Immature natural killer cell (primary cell): ENCODE results near the gene EMILIN2. TPM values are rescaled to one million over a fixed set of nuclear protein-coding genes. Genes with fewer than 3 reads are reported as not detected.
"Not testable (repeated sequence)": the region's sequence is repeated elsewhere in the genome, so short reads cannot be mapped to it uniquely, and the experiment has no call there.

Source experiments
- DNase-seq, 3 donors: peaks; one replicate each; pipeline ENCODE4 v3.0.0; 2022; ENCODE audit warnings: mixed read lengths in 1 of 3
- H3K27ac Mint-ChIP-seq, 6 donors: one replicate each; pipeline ENCODE4 v1.8.0; 2020; ENCODE audit warnings: mixed read lengths in 6 of 6, mild to moderate bottlenecking in 5 of 6, inconsistent platforms in 4 of 6, moderate library complexity in 3 of 6
- H3K27me3 Mint-ChIP-seq, 3 donors: one replicate each; pipeline ENCODE4 v1.8.0; 2020 to 2021; ENCODE audit warnings: low read depth in 3 of 3, mild to moderate bottlenecking in 3 of 3, mixed read lengths in 3 of 3, moderate library complexity in 3 of 3, inconsistent platforms in 1 of 3
- H3K36me3 Mint-ChIP-seq, 3 donors: one replicate each; pipeline ENCODE4 v1.8.0; 2020; ENCODE audit warnings: mixed read lengths in 3 of 3, inconsistent platforms in 2 of 3, mild to moderate bottlenecking in 2 of 3
- H3K4me1 Mint-ChIP-seq, 2 donors: one replicate each; pipeline ENCODE4 v1.8.0; 2020; ENCODE audit warnings: inconsistent platforms in 2 of 2, mild to moderate bottlenecking in 2 of 2, mixed read lengths in 2 of 2, moderate library complexity in 1 of 2
- H3K4me3 Mint-ChIP-seq, 5 donors: one replicate each; pipeline ENCODE4 v1.8.0; 2020; ENCODE audit warnings: mild to moderate bottlenecking in 5 of 5, mixed read lengths in 5 of 5, inconsistent platforms in 3 of 5, moderate library complexity in 3 of 5
- H3K9me3 Mint-ChIP-seq, 6 donors: one replicate each; pipeline ENCODE4 v1.8.0; 2020; ENCODE audit warnings: mild to moderate bottlenecking in 6 of 6, mixed read lengths in 6 of 6, inconsistent platforms in 4 of 6, moderate library complexity in 3 of 6
- polyA plus RNA-seq, 3 donors: library from polyadenylated mRNA; unstranded; fragments of 300-500 nt; fragmentation: Illumina TruSeq; gene quantifications; one replicate each; pipeline ENCODE4 v1.2.3, GENCODE V29; 2021

Gene EMILIN2
- polyA plus RNA-seq, 3 donors from 2014 or later: 3.4 to 9.3 (median 4.4) TPM

DNA sequence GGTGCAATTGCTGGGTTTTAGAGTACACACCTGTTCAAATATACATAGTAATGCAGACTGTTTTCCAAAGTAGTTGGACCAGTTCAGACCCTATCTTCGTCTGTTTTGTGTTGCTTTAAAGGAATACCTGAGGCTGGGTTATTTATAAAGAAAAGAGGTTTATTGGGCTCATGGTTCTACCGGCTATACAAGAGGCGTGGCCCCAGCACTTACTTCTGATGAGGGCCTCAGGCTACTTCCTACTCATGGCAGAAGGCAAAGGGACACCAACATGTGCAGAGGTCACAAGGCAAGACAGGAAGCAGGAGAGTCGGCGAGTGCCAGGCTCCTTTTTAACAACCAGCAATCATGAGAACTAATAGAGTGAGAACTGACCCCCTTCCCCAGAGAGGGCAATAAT, 21.9 kb upstream of the EMILIN2 start:
- peaks cover 0 to 3% (median 0%) of the 10 kb centered on the region in 3 donors for H3K27me3 Mint-ChIP-seq
- no peak overlapping the region for H3K4me3 Mint-ChIP-seq
- peaks cover 0 to 4% (median 0%) of the 10 kb centered on the region in 3 donors for H3K36me3 Mint-ChIP-seq
- H3K4me1 Mint-ChIP-seq: no peaks in the 10 kb centered on the region
- peaks cover 0 to 2% (median 0%) of the 10 kb centered on the region in 6 donors for H3K9me3 Mint-ChIP-seq
- DNase-seq: no peak
- H3K27ac Mint-ChIP-seq: no peak overlapping the region

DNA sequence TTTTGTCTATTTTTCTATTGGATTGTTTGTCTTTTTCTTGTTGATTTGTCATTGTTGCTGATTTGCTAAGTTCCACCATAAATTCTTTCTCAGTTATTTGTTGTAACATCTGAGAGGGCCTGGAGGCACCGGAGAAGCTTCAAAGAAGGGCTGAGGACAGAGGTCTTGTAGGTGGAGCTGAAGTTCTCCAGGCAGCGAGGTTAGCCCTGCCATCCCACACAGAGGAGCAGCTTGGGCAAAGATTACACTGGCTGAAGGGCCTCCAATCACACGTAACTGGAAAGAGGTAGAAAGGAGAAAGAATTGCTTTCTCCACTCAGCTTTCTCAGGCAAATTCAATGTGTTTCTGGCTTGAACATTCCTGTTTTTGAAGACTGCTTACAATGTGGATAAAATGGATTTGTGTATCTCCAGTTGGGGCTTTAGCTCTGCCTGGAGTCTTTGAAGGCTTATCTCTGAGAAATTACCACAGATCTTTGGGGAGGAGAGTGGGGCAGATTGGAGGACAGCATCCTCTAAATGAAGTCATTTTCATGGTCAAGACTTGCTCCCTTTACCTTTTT, 21.1 kb upstream of the EMILIN2 start:
- no peak for DNase-seq
- no peak overlapping the region for H3K4me3 Mint-ChIP-seq
- H3K27ac Mint-ChIP-seq: no peak overlapping the region
- peaks cover 0 to 4% (median 0%) of the 10 kb centered on the region in 3 donors for H3K36me3 Mint-ChIP-seq
- peaks cover 0 to 3% (median 0%) of the 10 kb centered on the region in 3 donors for H3K27me3 Mint-ChIP-seq
- H3K4me1 Mint-ChIP-seq: no peaks in the 10 kb centered on the region
- peaks cover 0 to 2% (median 0%) of the 10 kb centered on the region in 6 donors for H3K9me3 Mint-ChIP-seq

DNA sequence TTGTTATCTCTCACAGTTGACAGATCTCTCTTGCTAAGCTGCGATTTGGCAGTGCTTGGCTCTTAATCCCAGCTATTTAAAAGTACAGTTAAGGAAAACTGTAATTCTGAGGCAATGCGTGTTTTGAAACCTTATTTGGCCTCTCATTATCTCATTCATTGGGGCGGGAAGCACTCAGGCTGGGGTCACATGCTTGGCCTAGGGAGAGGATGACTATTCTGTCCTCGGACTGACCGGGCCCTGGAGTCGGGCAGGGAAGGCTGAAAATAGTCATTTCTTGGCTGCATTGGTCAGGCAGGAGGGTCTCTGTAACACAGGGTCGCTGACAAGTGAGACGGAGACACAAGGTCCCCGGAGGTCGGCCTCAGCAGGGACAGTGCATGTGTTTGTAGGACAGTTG, 20.2 kb upstream of the EMILIN2 start:
- Mint-ChIP-seq H3K36me3 (peaks cover 0 to 4% (median 0%) of the 10 kb centered on the region in 3 donors), H3K9me3 (peaks cover 0 to 2% (median 0%) of the 10 kb centered on the region in 6 donors), H3K27me3 (peaks cover 0 to 3% (median 3%) of the 10 kb centered on the region in 3 donors), H3K27ac (no peak overlapping the region), H3K4me1 (no peaks in the 10 kb centered on the region), H3K4me3 (no peak overlapping the region)
- DNase-seq: no peak

DNA sequence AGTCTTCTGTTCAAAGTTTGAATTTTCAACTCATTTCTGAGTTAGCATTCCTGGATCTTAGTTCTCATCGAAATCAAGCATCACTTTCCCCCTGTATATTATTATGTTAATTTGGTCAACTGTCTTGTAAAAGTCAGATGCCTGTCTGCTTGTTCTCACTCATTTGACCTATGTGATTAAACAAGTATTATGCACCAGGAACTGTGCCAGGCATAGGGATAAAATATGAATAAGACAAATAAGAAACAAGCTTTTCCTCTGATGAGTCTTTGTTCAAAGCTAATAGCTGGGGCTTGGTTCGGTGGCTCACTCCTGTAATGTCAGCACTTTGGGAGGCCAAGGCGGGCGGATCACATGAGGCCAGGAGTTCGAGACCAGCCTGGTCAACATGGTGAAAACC, 19.7 kb upstream of the EMILIN2 start:
- no peak overlapping the region for H3K4me3 Mint-ChIP-seq
- H3K27me3 Mint-ChIP-seq: peaks cover 0 to 3% (median 3%) of the 10 kb centered on the region in 3 donors
- peaks cover 0 to 4% (median 0%) of the 10 kb centered on the region in 3 donors for H3K36me3 Mint-ChIP-seq
- H3K4me1 Mint-ChIP-seq: no peaks in the 10 kb centered on the region
- peaks cover 0 to 2% (median 0%) of the 10 kb centered on the region in 6 donors for H3K9me3 Mint-ChIP-seq
- no peak overlapping the region for H3K27ac Mint-ChIP-seq
- DNase-seq: no peak

DNA sequence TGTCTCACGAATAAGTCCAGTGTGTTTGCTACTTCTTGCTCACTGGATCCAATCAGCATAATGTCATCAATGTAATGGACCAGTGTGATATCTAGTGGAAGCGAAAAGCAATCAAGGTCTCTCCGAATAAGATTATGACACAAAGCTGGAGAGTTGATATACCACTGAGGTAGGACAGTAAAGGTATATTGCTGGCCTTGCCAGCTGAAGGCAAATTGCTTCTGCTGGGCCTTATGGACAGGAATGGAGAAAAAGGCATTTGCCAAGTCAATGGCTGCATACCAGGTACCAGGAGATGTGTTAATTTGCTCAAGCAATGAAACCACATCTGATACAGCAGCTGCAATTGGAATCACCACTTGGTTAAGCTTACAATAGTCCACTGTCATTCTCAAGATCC, 10.7 kb upstream of the EMILIN2 start:
- not testable (repeated sequence) for H3K9me3 Mint-ChIP-seq, DNase-seq, H3K36me3 Mint-ChIP-seq, H3K27ac Mint-ChIP-seq, H3K27me3 Mint-ChIP-seq, H3K4me3 Mint-ChIP-seq, H3K4me1 Mint-ChIP-seq

DNA sequence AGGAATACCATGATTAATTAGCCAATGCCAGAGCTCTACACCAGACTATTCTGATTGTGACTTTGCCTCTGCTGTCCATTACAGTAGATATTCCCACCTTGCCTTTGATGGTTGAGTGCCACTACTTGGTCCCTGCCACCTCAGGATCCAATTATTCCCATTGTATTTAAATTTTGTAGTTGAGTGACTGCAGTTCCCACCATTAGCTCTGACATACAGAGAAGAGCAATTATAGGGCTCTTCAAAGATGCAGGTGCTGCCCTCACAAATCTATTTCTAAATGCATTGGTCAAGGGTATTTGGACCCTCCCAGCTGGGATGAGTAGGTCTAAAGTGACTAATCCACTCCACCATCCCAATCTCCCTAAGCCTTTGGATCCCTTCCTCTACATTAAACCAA, 9.5 kb upstream of the EMILIN2 start:
- not testable (repeated sequence) for H3K36me3 Mint-ChIP-seq, DNase-seq, H3K27ac Mint-ChIP-seq, H3K27me3 Mint-ChIP-seq, H3K9me3 Mint-ChIP-seq, H3K4me3 Mint-ChIP-seq, H3K4me1 Mint-ChIP-seq

DNA sequence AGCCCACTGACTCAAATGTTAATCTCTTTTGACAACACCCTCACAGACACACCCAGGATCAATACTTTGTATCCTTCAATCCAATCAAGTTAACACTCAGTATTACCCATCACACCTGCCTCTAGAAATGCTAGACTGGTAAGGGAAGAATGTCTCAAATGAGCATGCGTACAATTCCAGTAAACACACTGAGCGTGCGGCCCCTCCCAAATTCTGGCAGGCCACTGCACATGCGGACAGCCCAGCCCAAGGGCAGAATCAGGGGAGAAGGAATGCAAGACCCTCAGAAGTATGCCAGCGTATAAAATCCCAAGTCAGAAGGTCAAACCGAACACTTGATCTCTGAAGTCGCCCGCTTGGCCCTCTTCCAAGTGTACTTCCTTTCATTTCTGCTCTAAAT, 7.6 kb upstream of the EMILIN2 start:
- Mint-ChIP-seq H3K36me3 (no peaks in the 10 kb centered on the region), H3K4me1 (no peaks in the 10 kb centered on the region)
- DNase-seq: no peak

DNA sequence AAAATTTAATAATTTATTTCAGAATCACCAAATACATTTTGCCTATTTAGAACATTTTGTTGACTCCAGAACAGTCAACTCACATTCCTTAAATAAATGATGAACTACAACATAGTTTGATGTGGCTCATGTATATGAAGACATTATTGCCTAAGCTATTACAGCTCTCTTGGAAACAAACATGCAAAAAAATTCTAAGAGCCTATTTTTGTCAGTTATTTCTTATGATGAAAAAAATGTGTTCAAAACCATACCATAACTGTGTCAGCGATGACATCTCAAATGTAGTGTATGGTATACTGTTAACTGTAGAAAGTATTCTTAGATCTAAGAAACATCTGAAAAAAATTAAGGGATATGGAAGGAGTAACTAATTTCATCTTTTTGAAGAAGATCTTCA, 6.3 kb upstream of the EMILIN2 start:
- peaks cover 0 to 10% (median 1%) of the 10 kb centered on the region in 6 donors for H3K9me3 Mint-ChIP-seq
- no peaks in the 10 kb centered on the region for H3K4me1 Mint-ChIP-seq
- H3K4me3 Mint-ChIP-seq: no peak overlapping the region
- no peaks in the 10 kb centered on the region for H3K36me3 Mint-ChIP-seq
- H3K27me3 Mint-ChIP-seq: peaks cover 0 to 6% (median 2%) of the 10 kb centered on the region in 3 donors
- DNase-seq: no peak
- no peak overlapping the region for H3K27ac Mint-ChIP-seq

More for the DNA sequence above, 7.6 kb upstream of the EMILIN2 start:
- Mint-ChIP-seq H3K9me3 (peaks cover 0 to 10% (median 1%) of the 10 kb centered on the region in 6 donors), H3K27me3 (peaks cover 0 to 6% (median 2%) of the 10 kb centered on the region in 3 donors), H3K27ac (no peak overlapping the region), H3K4me3 (no peak overlapping the region)

DNA sequence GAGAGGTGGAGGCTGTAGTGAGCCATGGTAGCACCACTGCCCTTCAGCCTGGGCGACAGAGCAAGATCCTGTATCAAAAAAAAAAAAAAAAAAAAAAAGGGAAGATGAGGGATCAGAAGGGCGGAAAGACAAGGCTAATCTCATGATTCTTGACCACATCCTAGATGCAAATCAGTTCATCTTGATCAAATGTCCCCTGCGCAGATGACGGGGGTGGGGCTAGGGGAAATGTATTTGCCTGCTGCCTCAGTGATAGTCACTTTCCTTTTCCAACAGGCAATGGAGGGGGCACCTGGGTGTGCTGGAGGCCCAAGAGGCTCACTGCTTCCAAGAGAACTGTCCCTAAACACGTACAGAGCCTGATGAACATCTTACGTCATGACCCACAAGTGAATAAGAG, 3.7 kb upstream of the EMILIN2 start:
- no peak for DNase-seq
- Mint-ChIP-seq H3K27me3 (peaks cover under 1 to 13% (median 8%) of the 10 kb centered on the region in 3 donors), H3K4me1 (peaks cover 14 to 16% of the 10 kb centered on the region in 2 donors), H3K36me3 (no peaks in the 10 kb centered on the region), H3K4me3 (no peak overlapping the region), H3K9me3 (peaks cover 0 to 3% (median 0%) of the 10 kb centered on the region in 6 donors), H3K27ac (no peak overlapping the region)

DNA sequence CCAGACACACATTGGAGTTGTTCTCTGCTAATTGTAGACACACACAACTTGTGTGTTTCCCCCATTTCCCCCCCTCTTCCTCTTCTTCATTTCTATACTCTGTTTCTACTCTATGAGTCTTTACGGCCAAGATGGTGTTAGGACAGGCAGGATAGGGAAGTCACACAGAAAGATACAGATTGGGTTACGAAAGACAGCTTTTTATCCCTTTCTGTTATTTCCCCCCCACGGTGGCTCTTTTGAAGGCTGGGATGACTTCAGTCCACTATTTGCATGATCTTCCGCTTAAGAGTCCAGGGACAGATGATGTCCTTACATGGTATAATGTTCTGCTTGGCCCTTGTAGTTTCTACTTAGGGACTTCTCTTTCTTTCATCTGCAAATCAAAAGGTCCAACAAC, 1.6 kb upstream of the EMILIN2 start:
- H3K4me3 Mint-ChIP-seq: peak overlapping the region in 1 of 5 donors; percentile 23
- no peaks in the 10 kb centered on the region for H3K9me3 Mint-ChIP-seq
- no peak for DNase-seq
- H3K27me3 Mint-ChIP-seq: peaks cover 8 to 28% (median 8%) of the 10 kb centered on the region in 3 donors
- peaks cover 22 to 23% of the 10 kb centered on the region in 2 donors for H3K4me1 Mint-ChIP-seq
- H3K27ac Mint-ChIP-seq: no peak overlapping the region
- H3K36me3 Mint-ChIP-seq: no peaks in the 10 kb centered on the region

DNA sequence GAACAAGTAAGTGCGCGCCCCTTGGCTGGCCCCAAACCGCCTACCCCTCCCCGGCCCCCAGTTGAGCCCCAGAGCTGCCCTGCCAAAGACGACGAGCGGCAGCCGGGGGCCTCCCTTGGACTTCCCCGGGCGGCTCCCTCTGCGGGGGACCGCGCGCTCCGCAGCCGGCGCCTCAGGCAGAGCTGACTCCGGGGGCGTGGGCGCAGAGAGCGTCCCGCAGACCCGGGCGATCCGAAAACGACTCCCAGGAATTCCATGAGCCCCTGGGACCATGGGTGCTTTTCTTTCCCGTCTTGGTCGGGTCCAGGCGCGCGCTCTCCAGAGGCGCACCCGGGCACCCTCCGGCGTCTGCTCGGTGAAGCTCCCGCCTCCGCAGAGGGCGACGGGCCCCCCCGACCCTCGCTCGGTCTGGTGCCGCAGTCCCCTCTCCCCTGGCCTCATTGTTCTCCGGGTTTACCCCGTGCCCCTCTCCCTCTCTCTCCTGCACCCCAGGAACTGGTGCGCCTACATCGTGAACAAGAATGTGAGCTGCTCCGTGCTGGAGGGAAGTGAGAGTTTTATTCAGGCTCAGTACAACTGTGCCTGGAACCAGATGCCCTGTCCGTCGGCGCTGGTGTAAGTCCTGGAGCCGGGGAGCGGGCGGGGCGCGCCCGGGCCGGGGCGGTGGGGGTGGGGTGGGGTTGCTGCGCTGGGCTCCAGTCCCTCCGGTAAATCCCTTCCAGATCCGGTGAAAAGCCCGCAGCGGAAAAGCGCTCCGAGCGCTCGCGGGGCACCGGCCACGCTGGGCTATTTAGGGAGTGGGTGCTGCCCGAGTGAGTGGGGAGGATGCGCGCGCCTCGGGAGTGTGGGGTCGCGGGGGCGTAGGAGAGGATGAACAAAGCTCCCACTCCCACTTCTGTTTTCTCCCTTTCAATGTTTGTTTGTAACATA, 776 bp downstream of the EMILIN2 start:
- H3K4me1 Mint-ChIP-seq: peaks cover 22 to 23% of the 10 kb centered on the region in 2 donors
- no peaks in the 10 kb centered on the region for H3K9me3 Mint-ChIP-seq
- peak in 1 of 3 donors; percentile 4 for DNase-seq
- H3K36me3 Mint-ChIP-seq: peaks cover 0 to 5% (median 4%) of the 10 kb centered on the region in 3 donors
- peak overlapping the region; percentile 77 to 86 (median 83) for H3K4me3 Mint-ChIP-seq
- peaks cover 8 to 31% (median 8%) of the 10 kb centered on the region in 3 donors for H3K27me3 Mint-ChIP-seq
- peak overlapping the region in 1 of 6 donors; percentile 28 for H3K27ac Mint-ChIP-seq

DNA sequence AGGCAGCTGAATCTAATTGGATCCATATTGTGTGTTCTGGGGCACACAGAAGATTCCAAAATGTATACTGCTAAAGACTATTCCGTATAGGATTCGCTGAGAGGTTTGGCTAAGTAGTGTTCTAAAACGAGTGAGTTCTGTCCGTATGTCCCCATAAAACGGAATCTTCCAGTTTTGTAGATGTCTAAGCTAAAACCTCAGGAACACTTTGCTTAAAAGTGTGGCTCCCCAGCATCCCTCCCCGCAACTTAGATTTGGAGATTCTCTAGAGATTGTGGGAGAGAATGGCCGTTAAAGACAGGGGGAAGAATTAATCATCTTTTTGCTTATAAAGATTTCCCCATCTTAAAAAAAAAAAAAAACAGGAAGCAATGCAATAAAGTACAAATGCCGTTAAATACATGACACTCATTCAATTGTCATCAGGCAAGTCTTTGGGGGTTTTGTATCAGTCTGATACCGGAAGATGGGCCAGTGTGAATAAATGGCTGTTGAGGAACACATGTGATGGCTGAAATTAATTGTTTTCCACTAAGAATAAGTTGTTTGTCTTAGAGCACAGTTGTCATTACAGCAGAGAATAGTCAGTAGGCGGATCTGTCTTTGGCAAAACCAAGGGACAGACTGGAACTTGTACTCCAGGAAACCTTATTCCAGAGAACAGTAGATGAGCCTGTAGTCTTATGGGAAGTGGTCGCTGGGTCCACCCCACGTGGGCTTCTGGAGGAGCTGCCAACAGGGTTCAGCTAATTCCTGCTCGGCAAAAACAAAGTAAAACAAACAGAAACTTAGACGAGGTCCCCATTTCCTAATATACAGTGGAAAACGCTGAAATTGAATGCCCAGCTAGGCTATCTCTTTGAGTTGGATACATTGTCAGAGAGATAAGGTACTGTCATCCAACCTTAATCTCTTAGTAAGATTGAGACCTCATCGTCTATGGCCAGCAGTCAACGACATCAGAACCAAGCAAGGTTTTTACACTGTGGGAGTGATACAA, 1.7 kb downstream of the EMILIN2 start:
- peak overlapping the region; percentile 69 to 86 (median 79) for H3K4me3 Mint-ChIP-seq
- peaks cover 22 to 23% of the 10 kb centered on the region in 2 donors for H3K4me1 Mint-ChIP-seq
- no peak for DNase-seq
- H3K27me3 Mint-ChIP-seq: peaks cover 4 to 31% (median 8%) of the 10 kb centered on the region in 3 donors
- H3K9me3 Mint-ChIP-seq: no peaks in the 10 kb centered on the region
- no peak overlapping the region for H3K27ac Mint-ChIP-seq
- H3K36me3 Mint-ChIP-seq: peaks cover 0 to 5% (median 4%) of the 10 kb centered on the region in 3 donors

DNA sequence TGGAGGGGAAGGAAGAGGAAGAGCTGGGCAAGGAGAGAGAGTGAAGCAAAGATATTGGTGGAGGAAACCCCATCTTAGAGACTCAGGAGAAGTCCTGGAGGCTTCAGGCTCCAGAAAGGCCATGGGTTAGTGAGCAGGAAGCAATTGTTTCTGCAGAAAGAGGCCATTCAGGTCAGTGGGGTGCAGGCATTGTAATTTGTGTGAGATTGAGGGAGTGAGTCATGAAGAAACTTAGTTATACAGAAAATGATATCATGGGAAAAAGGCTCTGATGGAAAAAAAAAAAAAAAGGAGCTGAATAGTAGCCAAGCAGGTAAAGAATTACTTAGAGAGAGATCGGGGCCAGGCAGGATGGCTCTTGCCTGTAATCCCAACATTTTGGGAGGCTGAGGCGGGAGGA, 4.0 kb downstream of the EMILIN2 start:
- Mint-ChIP-seq H3K27ac (no peak overlapping the region), H3K4me1 (peaks cover 21 to 23% of the 10 kb centered on the region in 2 donors), H3K36me3 (peaks cover 0 to 5% (median 4%) of the 10 kb centered on the region in 3 donors), H3K27me3 (peaks cover 2 to 31% (median 8%) of the 10 kb centered on the region in 3 donors), H3K4me3 (no peak overlapping the region), H3K9me3 (no peaks in the 10 kb centered on the region)
- no peak for DNase-seq
